H1 (cell line): ENCODE measurements around the gene GDPD3. TPM values are rescaled to one million over a fixed set of nuclear protein-coding genes. Genes with fewer than 3 reads are reported as not detected.

Experiments used
- CTCF ChIA-PET: fragments of 300-600 bp; sonication (Branson Sonifier 250); formaldehyde crosslinking; loops from one replicate; lab custom pipeline; 2021; ENCODE audit not compliant: partially characterized antibody; lab: Charles Lee
- POLR2A ChIA-PET: fragments of 300-600 bp; sonication (Branson Sonifier 250); formaldehyde crosslinking; loops from one replicate; lab custom pipeline; 2021; ENCODE audit warnings: inconsistent platforms; ENCODE audit not compliant: partially characterized antibody; lab: Charles Lee
- DNase-seq, 2 experiments: peaks; one replicate each; pipeline versions ENCODE4 v3.0.0 to v3.0.0-alpha.2; 2010 to 2022; ENCODE audit warnings: low spot score in 2 of 2, low read depth in 1 of 2, mixed read lengths in 1 of 2
- FAIRE-seq: peaks from 2 replicates; lab custom pipeline; 2011; peaks lifted over from hg19 to GRCh38; lab: Jason Lieb, UNC
- H2AFZ ChIP-seq: 2 replicates; pipeline ENCODE4 v1.8.1; 2012; ENCODE audit warnings: low read length, inconsistent platforms
- H2AK5ac ChIP-seq: 2 replicates; pipeline ENCODE4 v1.6.1; 2013; ENCODE audit warnings: low read depth, low read length
- H2BK120ac ChIP-seq: replicated peaks from 2 replicates; pipeline ENCODE3; 2013; ENCODE audit warnings: low read depth, low read length, inconsistent platforms
- H2BK12ac ChIP-seq: 2 replicates; pipeline ENCODE4 v1.6.1; 2013; ENCODE audit warnings: low read depth, low read length
- H2BK15ac ChIP-seq: 2 replicates; pipeline ENCODE4 v1.6.1; 2013; ENCODE audit warnings: low read length
- H2BK20ac ChIP-seq: 2 replicates; pipeline ENCODE4 v1.6.1; 2013; ENCODE audit warnings: low read length
- H2BK5ac ChIP-seq: 2 replicates; pipeline ENCODE4 v1.6.1; 2013; ENCODE audit warnings: low read depth, low read length
- H3K14ac ChIP-seq: 2 replicates; pipeline ENCODE4 v1.6.1; 2013; ENCODE audit warnings: inconsistent platforms; ENCODE audit not compliant: insufficient read length
- H3K18ac ChIP-seq: 2 replicates; pipeline ENCODE4 v1.6.1; 2013; ENCODE audit warnings: low read length; ENCODE audit errors: extremely low read depth
- H3K23ac ChIP-seq: 2 replicates; pipeline ENCODE4 v1.6.1; 2013; ENCODE audit warnings: inconsistent platforms; ENCODE audit not compliant: insufficient read length
- H3K23me2 ChIP-seq: 2 replicates; pipeline ENCODE4 v1.6.1; 2013; ENCODE audit warnings: low read depth, low read length
- H3K27ac ChIP-seq: 2 replicates; pipeline ENCODE4 v1.6.1; 2011; ENCODE audit warnings: low read depth, low read length, inconsistent platforms
- H3K27me3 ChIP-seq, 4 experiments: replicated peaks in 1 of 4; 1 replicate in 1 of 4; 2 replicates in 3 of 4; pipeline versions ENCODE4 v1.6.1 to v1.8.1; 2011 to 2013; ENCODE audit warnings: low read length in 3 of 4, mild to moderate bottlenecking in 3 of 4, inconsistent platforms in 2 of 4, mixed read lengths in 2 of 4, moderate library complexity in 1 of 4; ENCODE audit not compliant: control insufficient read depth in 3 of 4, insufficient read depth in 3 of 4; ENCODE audit errors: extremely low read depth in 1 of 4
- H3K36me3 ChIP-seq, 4 experiments: 2 replicates each; pipeline versions ENCODE4 v1.6.1 to v1.8.1; 2011 to 2013; ENCODE audit warnings: mild to moderate bottlenecking in 4 of 4, low read length in 3 of 4, moderate library complexity in 2 of 4, control low read depth in 1 of 4, inconsistent platforms in 1 of 4; ENCODE audit not compliant: insufficient read depth in 4 of 4, control insufficient read depth in 2 of 4
- H3K4ac ChIP-seq: replicated peaks from 2 replicates; pipeline ENCODE3; 2013; ENCODE audit warnings: low read length, low read depth, mixed read lengths, inconsistent platforms; ENCODE audit not compliant: insufficient read length
- H3K4me1 ChIP-seq, 4 experiments: replicated peaks in 1 of 4; 1 replicate in 1 of 4; 2 replicates in 3 of 4; pipeline versions ENCODE4 v1.6.1 to v1.8.1; 2011 to 2013; ENCODE audit warnings: low read length in 3 of 4, inconsistent platforms in 2 of 4, mixed read lengths in 1 of 4; ENCODE audit not compliant: insufficient read depth in 4 of 4, control insufficient read depth in 3 of 4
- H3K4me2 ChIP-seq, 2 experiments: 2 replicates each; pipeline versions ENCODE4 v1.6.1 to v1.8.1; 2011 to 2013; ENCODE audit warnings: low read depth in 2 of 2, low read length in 2 of 2, control low read depth in 1 of 2, inconsistent platforms in 1 of 2, mild to moderate bottlenecking in 1 of 2; ENCODE audit not compliant: insufficient read depth in 1 of 2
- H3K4me3 ChIP-seq, 4 experiments: fragments of 200-600, 300-600 bp in 1 of 4; sonication (generic), shearing (Covaris generic), sonication (Bioruptor Twin) in 1 of 4; 2 replicates each; pipeline versions ENCODE4 v1.5.1 to v1.8.1; 2011 to 2016; ENCODE audit warnings: low read length in 4 of 4, low read depth in 3 of 4, control low read depth in 2 of 4, inconsistent platforms in 2 of 4, mild to moderate bottlenecking in 2 of 4, mixed read lengths in 1 of 4, moderate library complexity in 1 of 4; ENCODE audit not compliant: insufficient read depth in 2 of 4; ENCODE audit errors: extremely low read depth in 1 of 4
- H3K56ac ChIP-seq: replicated peaks from 2 replicates; pipeline ENCODE3; 2013; ENCODE audit warnings: low read depth, mild to moderate bottlenecking, mixed read lengths, low read length, inconsistent platforms; ENCODE audit not compliant: insufficient read length
- H3K79me1 ChIP-seq: 2 replicates; pipeline ENCODE4 v1.6.1; 2013; ENCODE audit warnings: low read depth, low read length, control low read depth
- H3K79me2 ChIP-seq, 2 experiments: 2 replicates each; pipeline versions ENCODE4 v1.6.1 to v1.8.1; 2012 to 2013; ENCODE audit warnings: low read length in 2 of 2, mild to moderate bottlenecking in 2 of 2, inconsistent platforms in 1 of 2; ENCODE audit not compliant: insufficient read depth in 2 of 2, control insufficient read depth in 1 of 2
- H3K9ac ChIP-seq, 4 experiments: replicated peaks in 1 of 4; 1 replicate in 1 of 4; 2 replicates in 3 of 4; pipeline versions ENCODE4 v1.6.1 to v1.8.1; 2011 to 2013; ENCODE audit warnings: low read depth in 3 of 4, low read length in 3 of 4, control low read depth in 2 of 4, mild to moderate bottlenecking in 2 of 4, moderate library complexity in 2 of 4, inconsistent platforms in 1 of 4; ENCODE audit errors: extremely low read depth in 1 of 4
- H3K9me3 ChIP-seq, 2 experiments: 2 replicates each; pipeline versions ENCODE4 v1.6.1 to v1.8.1; 2012 to 2013; ENCODE audit warnings: mild to moderate bottlenecking in 2 of 2, moderate library complexity in 2 of 2, control low read depth in 1 of 2, inconsistent platforms in 1 of 2, low read depth in 1 of 2, low read length in 1 of 2, mixed read lengths in 1 of 2; ENCODE audit not compliant: insufficient read depth in 2 of 2
- H4K20me1 ChIP-seq, 2 experiments: replicated peaks in 1 of 2; 2 replicates each; pipeline versions ENCODE3 to v1.8.1; 2011 to 2013; ENCODE audit warnings: inconsistent platforms in 2 of 2, low read length in 2 of 2, mild to moderate bottlenecking in 1 of 2; ENCODE audit not compliant: insufficient read depth in 2 of 2, control insufficient read depth in 1 of 2
- H4K5ac ChIP-seq: 2 replicates; pipeline ENCODE4 v1.6.1; 2013; ENCODE audit warnings: low read length, low read depth, mixed read lengths, inconsistent platforms; ENCODE audit not compliant: insufficient read length
- H4K8ac ChIP-seq: 2 replicates; pipeline ENCODE4 v1.8.0; 2013; ENCODE audit warnings: mild to moderate bottlenecking, moderate library complexity, low read length, inconsistent platforms; ENCODE audit not compliant: insufficient read depth; ENCODE audit errors: extremely low read depth
- H4K91ac ChIP-seq: replicated peaks from 2 replicates; pipeline ENCODE3; 2013; ENCODE audit warnings: low read length, mixed read lengths, inconsistent platforms; ENCODE audit not compliant: insufficient read length
- BACH1 ChIP-seq: IDR thresholded peaks from 2 replicates; pipeline ENCODE4 v1.6.1; 2012; ENCODE audit warnings: low read length, improper control_type of control experiment
- CBX8 ChIP-seq: fragments of 300-800, 300-1000 bp; sonication (generic); IDR thresholded peaks from 2 replicates; pipeline ENCODE4 v1.7.1; 2016; ENCODE audit warnings: low read depth, low read length, borderline replicate concordance
- KDM4A ChIP-seq: IDR thresholded peaks from one replicate; pipeline ENCODE4 v1.7.1; 2012; ENCODE audit warnings: low read depth, mild to moderate bottlenecking, moderate library complexity, low read length, inconsistent platforms; ENCODE audit not compliant: severe bottlenecking
- POLR2AphosphoS5 ChIP-seq: IDR thresholded peaks from 2 replicates; pipeline ENCODE4 v1.6.1; 2011; ENCODE audit warnings: low read depth, low read length
- RFX5 ChIP-seq: IDR thresholded peaks from 2 replicates; pipeline ENCODE4 v1.6.1; 2011; ENCODE audit warnings: low read depth, low read length, improper control_type of control experiment, borderline replicate concordance
- SIN3A ChIP-seq, 2 experiments: IDR thresholded peaks in 1 of 2; conservative IDR thresholded peaks in 1 of 2; 2 replicates each; pipeline ENCODE4 v1.6.1; 2011 to 2012; ENCODE audit warnings: low read length in 2 of 2, improper control_type of control experiment in 1 of 2, low read depth in 1 of 2, mild to moderate bottlenecking in 1 of 2
- WGBS, 2 experiments: shearing (Covaris generic) in 1 of 2; methylation state at CpG; one replicate each; pipeline versions ENCODE4 v1.1.6 to v1.1.7; 2013 to 2015; ENCODE audit warnings: low lambda C conversion rate in 2 of 2, mixed read lengths in 2 of 2, inconsistent platforms in 1 of 2, low coverage in 1 of 2, missing lambda C conversion rate in 1 of 2; ENCODE audit not compliant: insufficient replicate concordance in 2 of 2, insufficient coverage in 1 of 2, insufficient read length in 1 of 2; ENCODE audit errors: extremely low coverage in 1 of 2, missing lambda C conversion rate in 1 of 2; 5-methylcytosine and 5-hydroxymethylcytosine counted together
- polyA plus RNA-seq, 7 experiments: library from polyadenylated mRNA; depleted of rRNA in 3 of 7; stranded (reverse) in 5 of 7; unstranded in 2 of 7; fragments of >200 nt in 5 of 7; fragments of 200-250 nt in 2 of 7; gene quantifications; 1 replicate in 5 of 7; 2 replicates in 1 of 7; 4 replicates in 1 of 7; pipeline versions ENCODE4 v1.2.1 to v1.2.3, GENCODE V29; 2011 to 2013; ENCODE audit warnings: missing spikeins in 2 of 7, mixed read lengths in 2 of 7
- total RNA-seq: library from RNA; stranded (reverse); fragmentation: NEBNext Ultra II Directional; extraction: Animal tissue kit (Norgen Biotek cat#: 25700); gene quantifications from 2 replicates; pipeline ENCODE4 v1.2.1, GENCODE V29; 2021

Gene GDPD3
- total and polyA plus RNA-seq, 2 of the 8 experiments (the other 6 are each of a cell fraction or from before 2014, with no cell fraction given): 0.20 TPM; not detected in 1

DNA sequence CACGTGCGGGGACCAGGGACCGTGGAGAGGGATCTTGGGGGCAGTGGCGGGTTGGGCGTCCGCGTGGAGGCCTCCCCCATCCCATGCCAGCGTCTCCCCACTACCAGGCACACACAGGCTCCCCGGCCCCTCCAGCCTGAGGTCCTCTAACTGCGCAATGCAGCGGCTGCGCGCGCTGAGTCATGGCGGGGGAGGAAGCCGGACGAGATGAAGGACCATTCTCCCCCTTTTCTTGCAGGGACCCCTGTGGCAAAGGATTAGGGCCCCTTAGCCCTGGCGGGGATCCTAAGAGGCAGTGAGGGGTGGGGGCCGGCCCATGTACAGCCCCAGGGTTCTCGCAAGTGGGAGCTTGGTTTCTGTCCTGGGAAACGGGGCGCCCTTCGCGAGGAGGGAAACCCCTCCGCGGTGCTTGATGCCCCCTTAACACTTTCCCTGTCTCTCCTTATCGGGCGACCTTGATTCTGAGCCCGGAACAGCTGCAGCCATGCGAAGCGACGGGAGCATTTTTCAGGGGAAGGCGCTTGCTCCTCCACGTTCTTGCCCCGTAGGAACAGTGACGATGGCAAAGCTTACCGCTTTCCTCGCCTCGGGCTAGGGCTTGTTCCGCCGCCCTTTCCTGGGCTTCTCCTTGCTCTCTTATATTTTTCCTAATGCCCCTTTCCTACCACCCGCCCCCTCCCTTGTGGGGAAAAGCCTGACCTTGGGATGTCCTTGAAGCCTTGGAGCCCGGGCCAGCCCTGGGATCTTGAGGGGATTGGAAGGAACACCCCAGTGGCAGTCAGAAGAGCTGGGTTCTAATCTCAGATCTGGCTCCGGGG, 47.2 kb downstream of the GDPD3 start:
- H4K20me1 ChIP-seq: peaks cover 16 to 33% of the 10 kb centered on the region in 2 experiments
- peaks cover 19 to 41% (median 37%) of the 10 kb centered on the region in 4 experiments for H3K36me3 ChIP-seq
- peak overlapping the region; percentile 92 for H3K56ac ChIP-seq
- H3K4me3 ChIP-seq: peak overlapping the region; percentile 71 to 92 (median 88)
- no peak overlapping the region for H2AFZ ChIP-seq
- H3K4ac ChIP-seq: peak overlapping the region; percentile 95
- peak overlapping the region; percentile 84 for H3K27ac ChIP-seq
- H2BK15ac ChIP-seq: no peak overlapping the region
- H4K8ac ChIP-seq: peak overlapping the region; percentile 64
- no peak overlapping the region for H3K23ac ChIP-seq
- no peaks in the 10 kb centered on the region for H3K9me3 ChIP-seq
- H3K18ac ChIP-seq: peak overlapping the region; percentile 95
- peak overlapping the region; percentile 24 for H3K14ac ChIP-seq
- H2BK20ac ChIP-seq: no peak overlapping the region
- 0 out of 2 replicates have a peak overlapping the region, but pooled peaks have one; percentile 43 for H2BK12ac ChIP-seq
- peak overlapping the region; percentile 28; the same call in 1 of the 2 replicates for H2AK5ac ChIP-seq
- POLR2A ChIA-PET: interaction anchor here (0.7 to 21.2 kb wide), 26 partner anchors 11 to 532 kb away, joined by 3 to 353 read pairs (median 4); partner anchors contain the start of genes ASPHD1, HIRIP3, PPP4C and TAOK2
- H3K79me2 ChIP-seq: peaks cover 15 to 30% of the 10 kb centered on the region in 2 experiments
- H3K23me2 ChIP-seq: peaks cover 18% of the 10 kb centered on the region
- H4K91ac ChIP-seq: peak overlapping the region; percentile 89
- no peak overlapping the region for H2BK120ac ChIP-seq
- H2BK5ac ChIP-seq: peak overlapping the region; percentile 96
- DNase-seq (no peak), FAIRE-seq (no peak)
- WGBS, 2 experiments: 4% methylated on average over 41 of the region's 44 CpGs; no CpG with 5 or more reads in 1 of the 2 experiments
- CTCF ChIA-PET: interaction anchor here (0.7 to 7.3 kb wide), 7 partner anchors 11 to 66 kb away, joined by 3 to 51 read pairs (median 3); partner anchors contain the start of genes GDPD3, PPP4C and TBX6
- peaks cover 9% of the 10 kb centered on the region; the same call in 1 of the 2 replicates for H3K79me1 ChIP-seq
- H3K9ac ChIP-seq: peak overlapping the region; percentile 81 to 92 (median 84)
- peaks cover 6 to 23% (median 11%) of the 10 kb centered on the region in 4 experiments for H3K4me1 ChIP-seq
- H4K5ac ChIP-seq: peak overlapping the region; percentile 85
- H3K4me2 ChIP-seq: peak overlapping the region; percentile 73 to 81
- no peaks in the 10 kb centered on the region for H3K27me3 ChIP-seq
- TF ChIP-seq POLR2AphosphoS5: 0 out of 2 replicates have a peak, but pooled peaks have one; percentile 9
- no peak for TF ChIP-seq KDM4A
- no peak for TF ChIP-seq CBX8
- TF ChIP-seq BACH1: peak; percentile 85
- no peak for TF ChIP-seq RFX5
- TF ChIP-seq SIN3A (conservative IDR thresholded peaks at IDR 0.05 in 1 of 2, IDR thresholded peaks at IDR 0.05 in 1 of 2; ENCODE audit: low read depth in 1 of 2, low read length in 2 of 2): 0 out of 4 replicates have a peak, but pooled peaks of 1 of the 2 experiments have one; percentile 15
